ENCODE results near the gene GGT6.
A peak's percentile ranks its signal among the peaks of the same experiment; 100 is the strongest.

GGT6 gene

DNA sequence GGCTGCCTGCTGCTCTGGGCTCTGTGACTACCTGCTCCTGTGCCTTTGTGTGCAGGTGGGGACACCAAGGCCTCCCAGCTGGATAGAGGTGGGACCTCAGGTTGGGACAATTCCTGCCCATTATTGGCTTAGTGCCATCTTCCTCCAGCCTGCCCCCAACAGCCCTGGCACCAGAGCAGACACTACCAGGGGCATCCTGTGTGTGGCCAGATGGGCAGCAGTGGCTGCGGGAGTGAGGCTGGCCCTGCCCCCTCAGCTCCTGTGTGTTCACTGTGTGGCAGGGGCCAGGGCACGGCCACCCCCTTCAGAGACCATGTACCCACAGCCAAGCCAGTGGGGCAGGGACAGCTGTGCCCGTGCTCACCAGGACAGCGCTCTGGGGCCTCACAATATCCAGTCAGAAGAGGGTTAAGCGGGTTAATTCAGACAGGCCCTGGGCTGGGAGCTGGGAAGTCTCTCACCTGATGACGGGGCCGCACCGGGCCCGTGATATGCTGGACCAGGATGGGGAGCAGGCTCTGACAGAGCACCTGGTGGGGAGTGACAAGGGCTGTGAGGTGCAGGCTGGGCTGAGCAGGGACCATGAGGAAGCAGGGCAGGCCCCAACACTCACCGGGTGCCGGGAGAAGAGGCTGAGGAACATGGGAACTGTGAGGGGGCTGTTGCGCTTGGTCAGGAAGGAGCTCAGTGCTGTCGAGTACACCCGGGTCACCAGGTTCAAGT, 18.2 kb downstream of the GGT6 start:
- DNase-seq (ENCODE audit: low spot score), result no peak
- ChIA-PET POLR2A (ENCODE audit: low non-redundant PET) (no interaction called here), CTCF (interaction anchor here (0.7 kb wide), 1 partner anchor 650 kb away, joined by 3 read pairs; no protein-coding TSS in a partner anchor)
- peak overlapping the region; percentile 49 for H3K27ac ChIP-seq
- TF ChIP-seq, protein P1, sequence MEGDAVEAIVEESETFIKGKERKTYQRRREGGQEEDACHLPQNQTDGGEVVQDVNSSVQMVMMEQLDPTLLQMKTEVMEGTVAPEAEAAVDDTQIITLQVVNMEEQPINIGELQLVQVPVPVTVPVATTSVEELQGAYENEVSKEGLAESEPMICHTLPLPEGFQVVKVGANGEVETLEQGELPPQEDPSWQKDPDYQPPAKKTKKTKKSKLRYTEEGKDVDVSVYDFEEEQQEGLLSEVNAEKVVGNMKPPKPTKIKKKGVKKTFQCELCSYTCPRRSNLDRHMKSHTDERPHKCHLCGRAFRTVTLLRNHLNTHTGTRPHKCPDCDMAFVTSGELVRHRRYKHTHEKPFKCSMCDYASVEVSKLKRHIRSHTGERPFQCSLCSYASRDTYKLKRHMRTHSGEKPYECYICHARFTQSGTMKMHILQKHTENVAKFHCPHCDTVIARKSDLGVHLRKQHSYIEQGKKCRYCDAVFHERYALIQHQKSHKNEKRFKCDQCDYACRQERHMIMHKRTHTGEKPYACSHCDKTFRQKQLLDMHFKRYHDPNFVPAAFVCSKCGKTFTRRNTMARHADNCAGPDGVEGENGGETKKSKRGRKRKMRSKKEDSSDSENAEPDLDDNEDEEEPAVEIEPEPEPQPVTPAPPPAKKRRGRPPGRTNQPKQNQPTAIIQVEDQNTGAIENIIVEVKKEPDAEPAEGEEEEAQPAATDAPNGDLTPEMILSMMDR (conservative IDR thresholded peaks at IDR 0.05; ENCODE audit: low read depth), result no peak

DNA sequence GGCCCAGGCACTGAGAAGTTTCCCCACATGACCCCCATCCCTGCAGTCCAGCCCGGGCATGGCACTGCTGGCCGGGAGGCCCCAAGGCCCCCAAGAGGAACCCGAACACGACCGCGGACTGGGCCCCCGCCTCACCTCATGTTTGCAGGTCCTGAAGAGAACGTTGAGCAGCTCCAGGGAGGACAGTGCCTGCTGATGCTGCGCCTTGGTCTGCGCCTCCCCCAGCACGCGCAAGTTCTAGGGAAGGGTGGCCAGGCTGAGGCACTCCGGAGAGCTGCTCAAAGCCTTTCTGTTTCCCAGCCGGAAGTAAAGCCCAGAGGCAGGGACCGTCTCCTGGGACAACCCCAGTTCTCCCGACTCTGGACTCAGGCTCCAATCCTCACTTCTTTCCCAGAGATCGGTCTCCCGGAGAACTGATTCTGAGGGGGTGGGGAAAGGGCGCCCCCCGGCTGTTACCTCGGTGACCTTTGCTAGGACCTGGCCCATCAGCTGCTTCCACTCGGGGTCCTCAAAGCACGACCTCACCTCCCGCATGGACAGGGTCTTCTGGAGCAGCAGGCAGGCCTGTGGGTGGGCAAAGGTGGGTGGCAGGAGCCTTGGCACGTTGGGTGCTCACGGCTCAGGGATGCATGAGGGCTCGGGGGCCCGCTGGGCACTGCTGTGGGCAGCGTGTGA, 18.9 kb downstream of the GGT6 start:
- POLR2A ChIA-PET (ENCODE audit: low non-redundant PET), result no interaction called here
- no peak for DNase-seq (ENCODE audit: low spot score)
- peak overlapping the region; percentile 49 for H3K27ac ChIP-seq
- CTCF ChIA-PET, result interaction anchor here (0.6 to 0.7 kb wide), 2 partner anchors 86 to 651 kb away, joined by 3 read pairs; no protein-coding TSS in a partner anchor
- TF ChIP-seq, protein P1 (conservative IDR thresholded peaks at IDR 0.05; ENCODE audit: low read depth), result no peak

DNA sequence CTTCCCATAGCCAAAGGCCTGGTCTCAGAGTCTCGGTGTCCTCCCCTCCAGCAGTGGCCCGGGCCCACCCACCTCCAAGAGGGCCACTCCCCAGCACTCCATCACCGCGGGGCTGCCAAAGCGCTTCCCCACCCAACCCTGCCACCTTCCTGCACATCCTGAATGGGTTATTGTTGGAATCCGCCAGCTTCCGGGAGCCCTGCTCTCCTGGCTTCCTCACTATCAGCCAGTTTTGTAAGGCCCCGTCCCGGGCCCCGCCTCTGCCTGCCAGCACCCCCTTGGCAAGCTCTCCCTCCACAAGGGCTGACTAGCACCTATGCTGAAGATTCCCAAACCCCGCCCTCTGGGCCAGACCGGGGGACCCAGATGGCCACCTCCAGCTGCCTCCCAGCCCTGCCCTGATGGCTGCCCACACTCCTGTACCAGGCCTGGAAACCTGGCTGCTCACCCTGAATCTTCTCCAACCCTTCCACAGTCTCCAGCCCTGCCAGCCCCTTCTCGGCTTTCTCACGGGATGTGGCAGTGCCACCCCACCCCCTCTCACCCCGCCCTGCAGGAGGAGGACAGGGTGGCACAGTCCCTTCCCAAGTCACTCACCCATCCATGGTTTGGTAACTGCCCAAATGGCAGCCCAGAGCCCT, 19.6 kb downstream of the GGT6 start:
- H3K27ac ChIP-seq, result peak overlapping the region; percentile 49
- TF ChIP-seq, protein P1 (conservative IDR thresholded peaks at IDR 0.05; ENCODE audit: low read depth), result no peak
- POLR2A ChIA-PET (ENCODE audit: low non-redundant PET), result no interaction called here
- CTCF ChIA-PET, result interaction anchor here (0.6 to 0.7 kb wide), 2 partner anchors 26 to 86 kb away, joined by 3 read pairs; no protein-coding TSS in a partner anchor
- DNase-seq (ENCODE audit: low spot score), result no peak

- no peak for DNase-seq (ENCODE audit: low spot score)
- H3K27ac ChIP-seq, result peak overlapping the region; percentile 49
- TF ChIP-seq, protein P1 (conservative IDR thresholded peaks at IDR 0.05; ENCODE audit: low read depth), result no peak
- POLR2A ChIA-PET (ENCODE audit: low non-redundant PET), result no interaction called here
- CTCF ChIA-PET, result interaction anchor here (0.7 kb wide), 1 partner anchor 27 kb away, joined by 3 read pairs; no protein-coding TSS in a partner anchor
These were observed 20.1 kb downstream of the GGT6 start for GRCh38 chr17:4540224-4540651.

DNA sequence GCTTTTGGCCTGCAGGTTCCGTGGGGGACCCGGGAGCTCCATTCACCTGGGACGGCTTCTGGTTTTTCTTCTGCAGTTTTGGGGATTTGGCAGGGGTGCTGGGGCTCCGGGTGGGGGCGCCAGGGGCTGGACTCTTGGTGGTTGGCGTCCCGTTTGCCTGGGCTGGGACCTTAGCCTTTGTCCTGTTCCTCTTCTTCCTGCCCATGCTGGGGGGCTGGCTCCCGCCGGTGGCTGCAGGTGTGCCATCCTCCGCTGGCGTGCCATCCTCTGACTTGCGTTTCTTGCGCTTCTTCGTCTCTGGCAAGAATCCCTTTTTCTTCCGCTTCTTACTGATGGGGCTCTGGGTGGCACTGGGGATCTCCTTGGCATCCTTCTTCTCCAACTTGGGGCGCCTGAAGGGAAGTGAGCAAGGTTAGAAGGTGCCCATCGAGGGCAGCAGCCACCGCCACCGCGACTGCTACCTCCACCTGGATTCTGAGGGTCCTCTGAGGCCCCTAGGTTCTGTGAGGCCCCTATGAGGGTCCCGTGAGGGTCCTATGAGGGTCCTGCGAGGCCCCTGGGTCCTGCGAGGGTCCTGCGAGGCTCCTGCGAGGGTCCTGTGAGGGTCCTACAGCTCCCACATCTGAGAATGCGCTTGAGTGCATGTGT, 20.7 kb downstream of the GGT6 start:
- DNase-seq (ENCODE audit: low spot score), result no peak
- ChIA-PET POLR2A (ENCODE audit: low non-redundant PET) (no interaction called here), CTCF (interaction anchor here (0.7 kb wide), 1 partner anchor 28 kb away, joined by 3 read pairs; no protein-coding TSS in a partner anchor)
- peak overlapping the region; percentile 71 for H3K27ac ChIP-seq
- TF ChIP-seq, protein P1 (conservative IDR thresholded peaks at IDR 0.05; ENCODE audit: low read depth), result no peak

DNA sequence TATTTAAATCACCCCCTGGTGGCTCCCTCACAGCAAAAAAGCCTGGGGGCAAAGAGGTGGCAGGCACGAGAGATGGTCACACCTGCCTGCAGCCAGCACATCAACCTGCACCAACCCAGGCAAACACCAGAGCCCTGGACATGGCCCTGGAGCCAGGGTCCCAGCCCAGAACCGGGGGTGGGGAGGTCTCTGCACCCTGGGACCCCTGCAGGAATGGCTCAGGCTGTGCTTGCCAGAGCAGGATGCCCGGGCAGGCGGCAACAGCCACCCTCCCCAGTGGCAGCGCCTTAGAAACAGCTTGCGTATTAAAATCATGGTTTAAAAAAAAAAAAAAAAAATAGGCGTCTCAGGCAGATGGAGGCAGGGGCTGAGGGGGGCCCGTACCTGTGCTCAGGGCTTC, 21.4 kb downstream of the GGT6 start:
- TF ChIP-seq, protein P1 (conservative IDR thresholded peaks at IDR 0.05; ENCODE audit: low read depth), result no peak
- ChIA-PET POLR2A (ENCODE audit: low non-redundant PET) (no interaction called here), CTCF (interaction anchor here (1.5 kb wide), 1 partner anchor 28 kb away, joined by 4 read pairs; no protein-coding TSS in a partner anchor)
- no peak for DNase-seq (ENCODE audit: low spot score)
- peak overlapping the region; percentile 71 for H3K27ac ChIP-seq

All from RWPE1 (cell line).